Adrenal gland (tissue), 12 donors: Measurements from ENCODE around the gene SUN2. TPM values are rescaled to one million over a fixed set of nuclear protein-coding genes. Genes with fewer than 3 reads are reported as not detected.

Source experiments
- DNase-seq, 7 donors: peaks; one replicate each; pipeline ENCODE4 v3.0.0-alpha.2; 2019 to 2020
- H3K27ac ChIP-seq, 5 donors: fragments of 200-600 bp; sonication (generic) in 4 of 5; 1 replicate in 3 of 5; 2 replicates in 2 of 5; pipeline versions ENCODE4 v1.5.1 to v1.8.0; 2016 to 2020; ENCODE audit warnings: mild to moderate bottlenecking in 1 of 5
- H3K27me3 ChIP-seq: fragments of 200-600 bp; 2 replicates; pipeline ENCODE4 v1.8.0; 2021
- H3K36me3 ChIP-seq, 2 donors: fragments of 200-600 bp; replicated peaks in 1 of 2; 1 replicate in 1 of 2; 2 replicates in 1 of 2; pipeline versions ENCODE4 v1.5.1 to v1.8.0; 2018 to 2022
- H3K4me1 ChIP-seq, 2 donors: fragments of 200-600 bp; replicated peaks in 1 of 2; 1 replicate in 1 of 2; 2 replicates in 1 of 2; pipeline versions ENCODE4 v1.5.1 to v1.8.0; 2018 to 2021
- H3K4me3 ChIP-seq, 4 donors: fragments of 200-600 bp; sonication (generic) in 3 of 4; one replicate each; pipeline ENCODE4 v1.5.1; 2016 to 2018
- H3K9me3 ChIP-seq, 3 donors: fragments of 200-600 bp; sonication (generic) in 1 of 3; replicated peaks in 1 of 3; 1 replicate in 2 of 3; 2 replicates in 1 of 3; pipeline versions ENCODE4 v1.5.1 to v1.8.0; 2016 to 2021
- POLR2A ChIP-seq, 2 donors: fragments of 450-650 bp; IDR thresholded peaks; one replicate each; pipeline ENCODE4 v1.6.1; 2017; ENCODE audit warnings: antibody characterized with exemption in 2 of 2, mild to moderate bottlenecking in 2 of 2, moderate library complexity in 1 of 2
- WGBS, 4 donors: extraction: QIAGEN DNeasy Blood & Tissue Kit in 2 of 4; methylation state at CpG; one replicate each; pipeline versions ENCODE4 v1.1.5 to v1.1.7; 2013 to 2017; 5-methylcytosine and 5-hydroxymethylcytosine counted together
- intact Hi-C, 2 donors: fragments of 100-400 bp; cut with DNase I; formaldehyde crosslinking; loops; one replicate each; pipeline versions ENCODE4 v1.14.1 to v1.15.0; 2022 to 2023
- polyA plus RNA-seq, 3 donors: library from polyadenylated mRNA; stranded (reverse); fragments of 200-250 nt in 2 of 3; fragments of 350-450 nt in 1 of 3; fragmentation: Illumina TruSeq in 1 of 3; extraction: RNeasy Lipid Tissue Mini Kit (QIAGEN cat#74804) in 1 of 3; gene quantifications; one replicate each; pipeline ENCODE4 v1.2.3, GENCODE V29; 2013 to 2014
- total RNA-seq, 9 donors: library from RNA; depleted of rRNA in 4 of 9; stranded (reverse); fragments of >200 nt in 4 of 9; fragments of 120-200 nt in 1 of 9; fragmentation: NEBNext Ultra II Directional in 1 of 9; extraction: Animal tissue kit (Norgen Biotek cat#: 25700) in 1 of 9; gene quantifications; one replicate each; pipeline versions ENCODE4 v1.1.0 to v1.2.4, GENCODE V29; 2013 to 2023
- TF ChIP-seq, protein P1 (sequence below), 6 experiments: fragments of 450-650 bp in 4 of 6; fragments of 200-600 bp in 2 of 6; sonication (generic) in 1 of 6; IDR thresholded peaks; 1 replicate in 5 of 6; 2 replicates in 1 of 6; pipeline versions ENCODE4 v1.5.1 to v1.8.0; 2016 to 2021; ENCODE audit warnings: antibody characterized with exemption in 6 of 6, mild to moderate bottlenecking in 2 of 6, moderate library complexity in 1 of 6
- donor health status: healthy with polysubstance abuse.
- donor health status: Bipolar disorder and iron deficiency.
- donor health status: DM: yes; HTN: yes; CAD: no.
- donor health status: DM: no; HTN: no; CAD: no.
- donor health status: DM: no; HTN: no; CAD: no.
- donor health status: DM: yes; HTN: yes; CAD: no.

The SUN2 gene
- total and polyA plus RNA-seq, 12 donors = 13.0 to 196 (median 86.9) TPM

DNA sequence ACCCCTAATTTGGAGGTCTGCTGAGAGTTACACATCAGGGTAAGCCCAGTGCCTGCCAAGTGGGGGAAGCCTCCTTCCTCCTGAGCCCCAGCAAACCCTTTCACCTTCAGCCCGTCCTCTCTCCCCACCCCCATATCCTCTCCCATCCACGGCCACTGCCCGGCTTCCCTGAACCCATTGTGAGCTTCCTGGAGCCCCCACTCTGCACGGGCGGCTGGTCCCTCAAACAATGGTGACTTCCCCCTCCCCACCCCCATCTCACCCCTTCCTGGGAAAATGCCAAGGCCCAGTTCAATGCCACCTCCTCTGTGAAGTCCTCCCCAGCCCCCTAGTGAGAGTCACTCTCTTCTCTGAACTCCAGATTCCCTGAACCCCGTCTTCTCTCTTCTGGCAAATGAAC is 20.3 kb upstream of the SUN2 start:
- H3K36me3 ChIP-seq = peaks cover 0 to 5% of the 10 kb centered on the region in 2 donors
- no peaks in the 10 kb centered on the region for H3K4me1 ChIP-seq
- intact Hi-C loops = loop anchor here (10.0 kb wide), 3 partner anchors 69 to 229 kb away; partner anchors contain the start of gene NPTXR (in 1 of the 2)
- TF ChIP-seq POLR2A (IDR thresholded peaks at IDR 0.05) = no peak
- TF ChIP-seq, protein P1, sequence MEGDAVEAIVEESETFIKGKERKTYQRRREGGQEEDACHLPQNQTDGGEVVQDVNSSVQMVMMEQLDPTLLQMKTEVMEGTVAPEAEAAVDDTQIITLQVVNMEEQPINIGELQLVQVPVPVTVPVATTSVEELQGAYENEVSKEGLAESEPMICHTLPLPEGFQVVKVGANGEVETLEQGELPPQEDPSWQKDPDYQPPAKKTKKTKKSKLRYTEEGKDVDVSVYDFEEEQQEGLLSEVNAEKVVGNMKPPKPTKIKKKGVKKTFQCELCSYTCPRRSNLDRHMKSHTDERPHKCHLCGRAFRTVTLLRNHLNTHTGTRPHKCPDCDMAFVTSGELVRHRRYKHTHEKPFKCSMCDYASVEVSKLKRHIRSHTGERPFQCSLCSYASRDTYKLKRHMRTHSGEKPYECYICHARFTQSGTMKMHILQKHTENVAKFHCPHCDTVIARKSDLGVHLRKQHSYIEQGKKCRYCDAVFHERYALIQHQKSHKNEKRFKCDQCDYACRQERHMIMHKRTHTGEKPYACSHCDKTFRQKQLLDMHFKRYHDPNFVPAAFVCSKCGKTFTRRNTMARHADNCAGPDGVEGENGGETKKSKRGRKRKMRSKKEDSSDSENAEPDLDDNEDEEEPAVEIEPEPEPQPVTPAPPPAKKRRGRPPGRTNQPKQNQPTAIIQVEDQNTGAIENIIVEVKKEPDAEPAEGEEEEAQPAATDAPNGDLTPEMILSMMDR (IDR thresholded peaks at IDR 0.05) = no peak
- WGBS, 4 donors = 58 to 71% (median 60%) methylated on average over 6 of the region's 6 CpGs
- no peak overlapping the region for H3K27ac ChIP-seq
- H3K4me3 ChIP-seq = no peak overlapping the region
- no peak for DNase-seq
- no peaks in the 10 kb centered on the region for H3K27me3 ChIP-seq
- H3K9me3 ChIP-seq = no peaks in the 10 kb centered on the region

DNA sequence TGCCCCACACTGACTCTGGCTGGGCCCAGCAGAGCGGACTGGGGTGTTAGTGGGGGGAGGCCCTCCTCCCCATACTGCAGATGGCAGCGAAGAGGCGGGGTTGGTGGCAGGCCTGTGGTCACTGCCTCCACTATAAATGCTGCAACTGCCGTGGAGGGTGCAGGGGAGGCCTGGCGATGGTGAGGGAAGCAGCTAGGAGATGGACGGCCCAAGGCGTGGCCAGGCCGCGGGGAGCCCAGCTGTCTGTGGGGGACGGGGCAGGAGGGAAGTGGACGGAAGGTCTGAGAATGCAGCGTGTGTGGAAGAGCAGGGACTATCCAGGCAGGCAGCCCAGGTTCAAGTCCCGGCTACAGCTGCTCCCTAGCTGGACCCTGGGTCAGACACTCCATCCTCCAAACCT is 19.9 kb upstream of the SUN2 start:
- 75 to 86% (median 83%) methylated on average over 12 to 13 of the region's 13 CpGs for WGBS, 4 donors
- Histone ChIP-seq H3K4me3 (no peak overlapping the region), H3K27ac (no peak overlapping the region), H3K9me3 (no peaks in the 10 kb centered on the region), H3K27me3 (no peaks in the 10 kb centered on the region), H3K4me1 (no peaks in the 10 kb centered on the region), H3K36me3 (peaks cover 0 to under 1% of the 10 kb centered on the region in 2 donors)
- intact Hi-C loops = loop anchor here (10.0 kb wide), 3 partner anchors 69 to 229 kb away; partner anchors contain the start of gene NPTXR (in 1 of the 2)
- no peak for DNase-seq
- TF ChIP-seq, protein P1 (IDR thresholded peaks at IDR 0.05) = no peak
- TF ChIP-seq POLR2A (IDR thresholded peaks at IDR 0.05) = no peak

DNA sequence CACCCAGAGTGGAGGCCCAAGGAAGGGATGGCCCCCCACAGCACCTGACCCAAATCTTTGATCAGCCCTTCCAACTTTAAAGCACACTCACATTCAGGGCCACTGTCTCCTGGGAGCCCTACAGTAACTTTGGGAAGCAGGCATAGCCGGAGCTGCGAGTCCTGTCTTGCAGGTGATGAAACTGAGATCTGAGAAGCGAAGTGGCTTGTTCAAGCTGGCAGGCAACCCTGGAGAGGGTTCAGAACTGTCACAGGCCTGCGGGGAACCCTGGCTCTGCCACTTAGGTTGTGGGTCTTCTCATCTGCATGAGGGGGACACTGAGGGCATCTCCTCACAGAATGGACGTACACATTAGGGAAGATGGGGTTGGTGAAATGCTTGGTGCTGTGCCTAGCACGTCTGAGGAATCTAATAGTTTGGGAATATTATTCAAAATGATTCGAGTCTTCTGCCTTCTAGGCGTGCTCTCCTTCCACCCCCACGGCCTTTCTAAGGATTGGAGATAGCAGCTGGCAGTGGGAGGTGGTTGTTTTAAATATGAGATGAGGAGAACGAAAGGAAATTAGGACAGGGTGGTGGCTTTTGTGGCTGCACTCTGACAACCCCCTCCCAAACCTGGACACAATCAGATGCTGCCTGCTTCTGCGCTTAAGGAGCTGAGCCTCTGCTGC is 18.8 kb upstream of the SUN2 start:
- intact Hi-C loops = loop anchor here (5.0 to 10.0 kb wide), 5 partner anchors 70 to 230 kb away; partner anchors contain the start of gene NPTXR (in 1 of the 2)
- Histone ChIP-seq H3K9me3 (no peaks in the 10 kb centered on the region), H3K27ac (no peak overlapping the region), H3K27me3 (no peaks in the 10 kb centered on the region), H3K4me1 (no peaks in the 10 kb centered on the region), H3K36me3 (no peaks in the 10 kb centered on the region), H3K4me3 (no peak overlapping the region)
- WGBS, 4 donors = 73 to 85% (median 82%) methylated on average over 8 to 11 of the region's 11 CpGs
- no peak for TF ChIP-seq POLR2A (IDR thresholded peaks at IDR 0.05)
- TF ChIP-seq, protein P1 (IDR thresholded peaks at IDR 0.05) = no peak
- DNase-seq = no peak

DNA sequence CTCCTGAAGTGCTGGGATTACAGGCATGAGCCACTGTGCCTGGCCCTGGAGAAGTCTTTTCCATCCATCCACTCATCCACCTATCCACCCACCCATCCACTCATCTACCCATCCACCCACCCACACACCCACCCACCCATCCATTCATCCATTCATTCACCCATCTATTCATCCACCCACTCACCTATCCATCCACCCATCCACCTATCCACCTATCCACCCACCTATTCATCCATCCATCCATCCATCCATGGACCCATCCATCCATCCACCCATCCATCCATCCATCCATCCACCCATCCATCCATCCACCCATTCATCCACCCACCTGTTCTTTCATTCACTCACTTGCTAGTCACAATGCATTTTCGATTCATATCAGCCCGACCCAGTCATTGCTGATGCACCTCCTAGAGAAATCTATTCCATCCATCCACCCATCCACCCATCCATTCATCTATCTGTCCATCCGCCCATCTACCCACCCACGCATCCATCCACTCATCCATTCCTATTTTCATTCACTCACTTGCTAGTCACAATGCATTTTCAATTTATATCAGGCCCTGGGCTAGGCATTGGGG is 17.7 kb upstream of the SUN2 start:
- Histone ChIP-seq H3K27ac (no peak overlapping the region), H3K36me3 (no peaks in the 10 kb centered on the region), H3K4me1 (no peaks in the 10 kb centered on the region), H3K4me3 (no peak overlapping the region), H3K9me3 (no peaks in the 10 kb centered on the region), H3K27me3 (no peaks in the 10 kb centered on the region)
- TF ChIP-seq POLR2A (IDR thresholded peaks at IDR 0.05) = no peak
- TF ChIP-seq, protein P1 (IDR thresholded peaks at IDR 0.05) = no peak
- no peak for DNase-seq
- WGBS, 4 donors = 93 to 95% (median 94%) methylated on average over 4 of the region's 4 CpGs
- intact Hi-C loops = loop anchor here (5.0 to 10.0 kb wide), 5 partner anchors 71 to 231 kb away; partner anchors contain the start of gene NPTXR (in 1 of the 2)
